K562 (cell line): ENCODE results near the gene ZFYVE19. TPM values are rescaled to one million over a fixed set of nuclear protein-coding genes. Genes with fewer than 3 reads are reported as not detected.

Experiments used
- ATAC-seq: fragments of 200-7000 bp; cut with Tn5 transposase; 3 replicates; pipeline ENCODE4 v1.9.1; 2020; ENCODE audit warnings: moderate library complexity
- BruUV-seq: library from RNA; stranded (reverse); fragments of 400-500 nt; replicated peaks from 2 replicates; lab custom pipeline; 2021; lab: Mats Ljungman, UMichigan
- CTCF ChIA-PET: fragments of 300-600 bp; formaldehyde crosslinking; extraction: SDS; loops from one replicate; lab custom pipeline; 2021; ENCODE audit warnings: low intra/inter-chr PET ratio; lab: Yijun Ruan, JAX
- POLR2A ChIA-PET: fragments of 300-600, 350-650 bp; sonication (Branson Sonifier 250); formaldehyde crosslinking; extraction: SDS; loops from one replicate; lab custom pipeline; 2021; ENCODE audit warnings: antibody characterized with exemption, inconsistent platforms; lab: Yijun Ruan, JAX
- DNase-seq, 4 experiments: peaks; one replicate each; pipeline versions ENCODE4 v3.0.0 to v3.0.0-alpha.2; 2011 to 2018; ENCODE audit warnings: low spot score in 3 of 4, mixed read lengths in 3 of 4; ENCODE audit errors: extremely low read depth in 1 of 4
- FAIRE-seq: peaks from 2 replicates; lab custom pipeline; 2011; peaks lifted over from hg19 to GRCh38; lab: Jason Lieb, UNC
- H2AFZ ChIP-seq: 2 replicates; pipeline ENCODE4 v1.6.0; 2011; ENCODE audit warnings: low read depth, low read length, control low read depth, inconsistent platforms
- H3K27ac ChIP-seq: fragments of 200-600 bp; 3 replicates; pipeline ENCODE4 v1.8.0; 2011; ENCODE audit warnings: low read depth, mild to moderate bottlenecking, control low read depth, inconsistent platforms, low read length, moderate library complexity, mixed read lengths; ENCODE audit errors: extremely low read depth
- H3K27me3 ChIP-seq, 2 experiments: fragments of 300-600 bp in 1 of 2; 2 replicates in 1 of 2; 3 replicates in 1 of 2; pipeline versions ENCODE4 v1.6.0 to v1.8.0; 2011; ENCODE audit warnings: inconsistent platforms in 2 of 2, low read length in 2 of 2, mild to moderate bottlenecking in 1 of 2, mixed read lengths in 1 of 2, moderate library complexity in 1 of 2; ENCODE audit not compliant: control insufficient read depth in 2 of 2, insufficient read depth in 2 of 2
- H3K36me3 ChIP-seq: fragments of 300-600 bp; 3 replicates; pipeline ENCODE4 v1.8.0; 2011; ENCODE audit warnings: mild to moderate bottlenecking, low read length, inconsistent platforms; ENCODE audit not compliant: control insufficient read depth, insufficient read depth
- H3K4me1 ChIP-seq, 2 experiments: fragments of 200-600 bp in 1 of 2; replicated peaks in 1 of 2; 2 replicates in 1 of 2; 3 replicates in 1 of 2; pipeline versions ENCODE4 v1.5.1 to v1.8.0; 2011; ENCODE audit warnings: inconsistent platforms in 2 of 2, low read length in 2 of 2, mild to moderate bottlenecking in 1 of 2, mixed read lengths in 1 of 2, moderate library complexity in 1 of 2; ENCODE audit not compliant: control insufficient read depth in 2 of 2, insufficient read depth in 2 of 2
- H3K4me2 ChIP-seq: 2 replicates; pipeline ENCODE4 v1.6.1; 2011; ENCODE audit warnings: low read length, control low read depth, inconsistent platforms, mixed read lengths; ENCODE audit not compliant: insufficient read depth
- H3K4me3 ChIP-seq: fragments of 200-600 bp; sonication (generic), shearing (Covaris generic); 2 replicates; pipeline ENCODE4 v1.5.1; 2016; ENCODE audit warnings: control low read depth, inconsistent platforms
- H3K79me2 ChIP-seq: fragments of 200-600 bp; 3 replicates; pipeline ENCODE4 v1.8.0; 2011; ENCODE audit warnings: low read length, inconsistent platforms; ENCODE audit not compliant: control insufficient read depth, insufficient read depth
- H3K9ac ChIP-seq, 2 experiments: 2 replicates each; pipeline versions ENCODE4 v1.6.0 to v1.6.1; 2011; ENCODE audit warnings: low read depth in 2 of 2, low read length in 2 of 2, control low read depth in 1 of 2, inconsistent platforms in 1 of 2, mild to moderate bottlenecking in 1 of 2, mixed read lengths in 1 of 2; ENCODE audit not compliant: insufficient read depth in 1 of 2
- H3K9me1 ChIP-seq: one replicate; pipeline ENCODE4 v1.6.0; 2011; ENCODE audit warnings: inconsistent platforms, mild to moderate bottlenecking, low read length, moderate library complexity; ENCODE audit not compliant: control insufficient read depth, insufficient read depth
- H3K9me3 ChIP-seq: replicated peaks from 2 replicates; pipeline ENCODE4 v1.5.1; 2011; ENCODE audit warnings: low read depth, low read length, inconsistent platforms; ENCODE audit not compliant: control insufficient read depth, insufficient read depth
- H4K20me1 ChIP-seq: replicated peaks from 2 replicates; pipeline ENCODE4 v1.6.1; 2011; ENCODE audit warnings: low read length, inconsistent platforms, mixed read lengths; ENCODE audit not compliant: control insufficient read depth, insufficient read depth
- ADNP ChIP-seq: fragments of 200-800 bp; sonication (Bioruptor generic); IDR thresholded peaks from 2 replicates; pipeline ENCODE4 v1.6.1; 2016; ENCODE audit warnings: missing genetic modification characterization, missing compliant biosample characterization
- HIVEP1 ChIP-seq: fragments of 250-450 bp; sonication (Bioruptor Pico); IDR thresholded peaks from 2 replicates; pipeline ENCODE4 v1.4.0; 2020; ENCODE audit warnings: mild to moderate bottlenecking
- HMGXB4 ChIP-seq: sonication (generic); formaldehyde crosslinking; IDR thresholded peaks from 2 replicates; pipeline ENCODE4 v1.8.1; 2023; ENCODE audit warnings: mild to moderate bottlenecking, missing genetic modification reagents
- MXI1 ChIP-seq: IDR thresholded peaks from 2 replicates; pipeline ENCODE4 v1.6.1; 2011; ENCODE audit warnings: low read depth, mild to moderate bottlenecking, improper control_type of control experiment, low read length
- NR3C1 ChIP-seq: sonication (generic); formaldehyde crosslinking; IDR thresholded peaks from 2 replicates; pipeline ENCODE4 v1.8.1; 2022; ENCODE audit warnings: missing genetic modification reagents
- PHB ChIP-seq: fragments of 250-450 bp; sonication (Bioruptor Pico); IDR thresholded peaks from 2 replicates; pipeline ENCODE4 v1.5.0; 2021
- PHF21A ChIP-seq: fragments of 450-650 bp; IDR thresholded peaks from 2 replicates; pipeline ENCODE4 v1.6.1; 2017; ENCODE audit warnings: low read depth, borderline replicate concordance
- PHF8 ChIP-seq: fragments of 200-600 bp; sonication (generic); IDR thresholded peaks from 2 replicates; pipeline ENCODE4 v1.6.1; 2012; ENCODE audit warnings: mixed run types, mild to moderate bottlenecking, inconsistent platforms, low read length, moderate library complexity, borderline replicate concordance
- SP2 ChIP-seq: IDR thresholded peaks from 2 replicates; pipeline ENCODE4 v1.6.1; 2011; ENCODE audit warnings: mild to moderate bottlenecking, low read depth, low read length, moderate library complexity; ENCODE audit not compliant: poor library complexity, severe bottlenecking; ENCODE audit errors: extremely low read depth
- TOE1 ChIP-seq, 2 experiments: fragments of 450-650 bp in 1 of 2; sonication (generic) in 1 of 2; formaldehyde crosslinking in 1 of 2; IDR thresholded peaks; 2 replicates each; pipeline versions ENCODE4 v1.7.1 to v1.8.0; 2016 to 2022; ENCODE audit warnings: borderline replicate concordance in 2 of 2, mild to moderate bottlenecking in 2 of 2, antibody characterized with exemption in 1 of 2, inconsistent platforms in 1 of 2, low read depth in 1 of 2, missing genetic modification reagents in 1 of 2, moderate library complexity in 1 of 2
- ZBTB1 ChIP-seq: sonication (generic); formaldehyde crosslinking; IDR thresholded peaks from 2 replicates; pipeline ENCODE4 v1.8.1; 2023; ENCODE audit warnings: missing genetic modification reagents, low read depth, mild to moderate bottlenecking, borderline replicate concordance
- WGBS: fragments of 100-300 bp; shearing (Covaris generic); methylation state at CpG from one replicate; pipeline ENCODE4 v1.1.6; 2016; ENCODE audit warnings: low coverage, mixed read lengths; ENCODE audit not compliant: insufficient coverage; ENCODE audit errors: missing lambda C conversion rate; 5-methylcytosine and 5-hydroxymethylcytosine counted together
- in situ Hi-C: fragments of 300-500 bp; cut with MboI; formaldehyde crosslinking; loops from 4 replicates; pipeline ENCODE4 v1.15.0; 2018; ENCODE audit warnings: inconsistent platforms, mixed read lengths
- intact Hi-C: fragments of 100-400 bp; cut with micrococcal nuclease; formaldehyde crosslinking; loops from 2 replicates; pipeline ENCODE4 v1.14.2; 2022
- polyA plus RNA-seq, 8 experiments: library from polyadenylated mRNA; depleted of rRNA in 4 of 8; stranded (reverse) in 5 of 8; unstranded in 3 of 8; fragments of >200 nt; fragmentation: Nextera tagmentation in 2 of 8; fragmentation: Illumina TruSeq in 1 of 8; extraction: Ambion mirVana in 2 of 8; extraction: Trizol in 1 of 8; gene quantifications; 2 replicates each; pipeline versions ENCODE4 v1.2.1 to v1.2.3, GENCODE V29; 2011 to 2014; ENCODE audit warnings: inconsistent platforms in 1 of 8, missing spikeins in 1 of 8
- total RNA-seq, 7 experiments: library from RNA; depleted of rRNA in 6 of 7; stranded (reverse); fragments of >200 nt in 6 of 7; fragmentation: Illumina TruSeq in 2 of 7; extraction: Trizol in 2 of 7; gene quantifications; 2 replicates each; pipeline versions ENCODE4 v1.2.1 to v1.2.3, GENCODE V29; 2011 to 2021; ENCODE audit warnings: low replicate concordance in 1 of 7

Gene ZFYVE19
- total and polyA plus RNA-seq, 9 of the 15 experiments (the other 6 are each of a cell fraction or from before 2014, with no cell fraction given) = 1.5 to 36.8 (median 19.9) TPM

GRCh38 chr15:40841741-40842140 is 34.9 kb downstream of the ZFYVE19 start:
- no TSS peak for BruUV-seq
- Histone ChIP-seq H2AFZ (no peak overlapping the region), H3K9me1 (no peaks in the 10 kb centered on the region), H3K27me3 (no peaks in the 10 kb centered on the region), H3K4me2 (no peak overlapping the region), H4K20me1 (no peaks in the 10 kb centered on the region), H3K27ac (no peak overlapping the region), H3K4me1 (peaks cover 14 to 30% of the 10 kb centered on the region in 2 experiments), H3K9me3 (no peaks in the 10 kb centered on the region), H3K9ac (no peak overlapping the region), H3K79me2 (no peaks in the 10 kb centered on the region), H3K36me3 (no peaks in the 10 kb centered on the region), H3K4me3 (no peak overlapping the region)
- ChIA-PET CTCF (no interaction called here), POLR2A (no interaction called here)
- WGBS = 17% methylated on average over 2 of the region's 2 CpGs
- FAIRE-seq (no peak), ATAC-seq (no peak), DNase-seq (no peak)
- no peak for TF ChIP-seq TOE1 (IDR thresholded peaks at IDR 0.05; ENCODE audit: borderline replicate concordance)
- TF ChIP-seq TOE1 (CRISPR knock-in tag; IDR thresholded peaks at IDR 0.05; ENCODE audit: borderline replicate concordance, low read depth) = no peak
- no peak for TF ChIP-seq HIVEP1 (CRISPR knock-in tag)
- no peak for TF ChIP-seq MXI1
- no peak for TF ChIP-seq PHF21A
- intact Hi-C loops (no loop called here), in situ Hi-C loops (no loop called here)

DNA sequence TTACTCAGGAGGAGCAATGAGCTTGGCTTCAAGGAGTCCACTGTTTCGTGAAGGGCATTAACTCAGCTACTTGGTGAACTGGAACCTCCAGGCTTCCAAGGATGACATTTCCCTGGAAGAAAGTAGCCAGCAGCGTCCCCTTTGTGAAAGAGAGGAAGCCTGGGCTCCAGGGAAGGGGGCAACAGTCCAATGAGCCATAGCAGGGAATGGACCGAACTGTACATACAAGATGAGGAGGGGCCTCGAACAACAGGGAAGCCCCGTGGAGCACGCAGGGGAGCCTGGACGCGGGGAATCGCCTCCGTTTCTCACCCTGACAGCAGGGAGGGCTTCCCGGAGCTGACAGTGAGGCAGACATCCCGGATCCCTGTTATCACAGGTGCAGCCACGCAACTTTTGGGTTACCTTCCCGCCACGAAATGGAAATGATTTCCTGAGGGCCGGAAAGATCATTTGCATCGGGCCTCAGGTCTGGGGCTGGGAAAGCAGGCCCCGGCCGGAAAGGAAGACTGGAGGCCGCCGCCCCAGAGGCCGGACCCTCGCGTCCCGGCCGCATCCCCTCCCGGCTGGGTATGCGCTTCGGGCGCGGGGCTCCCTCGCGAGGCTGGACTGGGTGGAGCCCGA is 36.5 kb downstream of the ZFYVE19 start:
- ATAC-seq (no peak), FAIRE-seq (no peak), DNase-seq (peak in 1 of 4 experiments; percentile 9)
- H2AFZ ChIP-seq = peak overlapping the region; percentile 91
- peak overlapping the region; percentile 52 for H3K4me3 ChIP-seq
- POLR2A ChIA-PET = interaction anchor here (0.6 to 1.5 kb wide), 6 partner anchors 8 to 733 kb away, joined by 3 to 5 read pairs (median 4); no protein-coding TSS in a partner anchor
- WGBS = 50% methylated on average over 27 of the region's 34 CpGs
- peaks cover 29 to 41% of the 10 kb centered on the region in 2 experiments for H3K4me1 ChIP-seq
- no peaks in the 10 kb centered on the region for H3K79me2 ChIP-seq
- no peaks in the 10 kb centered on the region for H3K9me1 ChIP-seq
- H3K9me3 ChIP-seq = no peaks in the 10 kb centered on the region
- no peak overlapping the region for H3K27ac ChIP-seq
- in situ Hi-C loops (no loop called here), intact Hi-C loops (no loop called here)
- H3K9ac ChIP-seq = peak overlapping the region; percentile 31 to 86; a peak in 3 of 4 replicates
- no peaks in the 10 kb centered on the region for H3K27me3 ChIP-seq
- no peaks in the 10 kb centered on the region for H4K20me1 ChIP-seq
- H3K4me2 ChIP-seq = peak overlapping the region; percentile 77
- H3K36me3 ChIP-seq = no peaks in the 10 kb centered on the region
- no TSS peak for BruUV-seq
- CTCF ChIA-PET = interaction anchor here (0.7 kb wide), 1 partner anchor 59 kb away, joined by 3 read pairs; no protein-coding TSS in a partner anchor
- TF ChIP-seq SP2 (no peak), PHF8 (peak; percentile 53; the same call in 1 of the 2 replicates), ZBTB1 (peak; percentile 18; the same call in 1 of the 2 replicates), NR3C1 (CRISPR knock-in tag) (no peak), HMGXB4 (CRISPR knock-in tag) (no peak), ADNP (no peak), PHB (CRISPR knock-in tag) (no peak)
